DMS53 (cell line): Measurements from ENCODE around the gene KMT2C.

Source experiments
- DNase-seq: peaks from one replicate; lab custom pipeline; 2025; lab: John Stamatoyannopoulos, UW

The KMT2C gene

DNA sequence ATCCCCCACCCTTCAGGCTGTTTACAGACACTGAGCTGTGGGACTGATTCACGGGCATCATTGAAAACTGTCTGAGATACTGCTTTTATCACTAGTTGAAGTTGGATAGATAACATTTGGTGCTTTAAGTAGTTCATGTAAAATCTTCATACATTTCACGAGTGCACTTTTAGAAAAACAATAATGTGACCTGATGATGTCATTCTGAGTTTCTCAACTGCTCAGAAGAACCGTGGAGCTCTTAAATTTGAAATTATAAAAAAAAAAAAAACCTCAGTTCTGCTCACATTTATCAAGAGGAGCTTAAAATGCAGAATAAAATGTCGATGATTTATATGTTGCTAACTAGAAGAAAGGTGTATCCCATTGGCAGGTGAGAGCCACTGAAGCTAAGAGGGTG, 328.8 kb downstream of the KMT2C start:
- no peak for DNase-seq

GRCh38 chr7:152105205-152105604, 330.6 kb downstream of the KMT2C start:
- no peak for DNase-seq

DNA sequence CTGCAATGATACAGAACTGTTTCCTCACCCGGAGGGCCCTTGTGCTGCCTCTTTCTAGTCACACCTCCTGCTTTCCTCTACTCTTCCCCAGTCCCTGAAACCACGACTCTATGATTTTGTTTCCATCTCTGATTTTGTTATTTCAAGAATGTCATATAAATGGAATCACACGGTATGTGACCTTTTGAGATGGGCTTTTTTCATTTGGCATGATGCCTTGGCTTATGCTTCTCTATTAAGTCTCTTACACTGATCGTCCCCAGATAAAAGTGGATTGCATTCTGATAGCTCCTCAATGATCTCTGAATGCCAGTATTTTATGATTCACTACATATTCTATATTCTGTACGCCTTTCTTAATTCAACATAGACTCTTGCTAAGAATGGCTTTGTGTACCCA, 332.1 kb downstream of the KMT2C start:
- no peak for DNase-seq

- DNase-seq = peak; percentile 47
These were observed 332.7 kb downstream of the KMT2C start for GRCh38 chr7:152103066-152103465.

DNA sequence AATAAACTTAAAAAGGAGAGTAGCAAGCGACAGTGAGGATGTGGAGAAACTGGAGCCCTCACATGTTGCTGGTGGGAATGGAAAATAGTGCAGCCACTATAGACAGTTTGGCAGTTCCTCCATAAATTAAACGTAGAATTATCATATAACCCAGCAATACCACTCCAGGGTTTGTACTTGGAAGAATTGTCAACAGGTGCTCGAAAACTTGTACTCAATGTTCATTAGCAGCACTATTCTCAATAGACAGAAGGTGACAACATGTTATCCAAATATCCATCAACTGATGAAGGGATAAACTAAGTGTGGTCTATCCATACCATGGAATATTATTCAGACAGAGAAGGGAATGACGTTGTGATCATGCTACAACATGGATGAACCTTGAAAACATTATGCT, 338.5 kb downstream of the KMT2C start:
- DNase-seq = no peak

DNA sequence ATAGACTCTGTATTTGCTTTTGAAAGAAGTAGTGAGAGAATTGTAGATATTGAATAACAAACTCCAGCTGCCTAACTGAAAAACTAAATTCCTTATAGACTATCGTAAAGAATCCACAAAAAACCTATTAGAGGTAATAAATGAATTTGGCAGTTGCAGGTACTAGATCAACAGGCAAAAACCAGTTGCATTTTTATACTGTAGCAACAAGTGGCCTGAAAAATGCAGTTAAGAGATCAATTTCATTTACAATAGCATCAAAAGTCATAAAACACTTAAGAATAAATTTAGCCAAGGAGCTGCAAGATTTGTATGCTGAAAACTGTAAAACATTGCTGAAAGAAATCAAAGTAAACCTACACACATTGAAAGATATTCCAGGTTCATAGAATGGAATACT, 340.0 kb downstream of the KMT2C start:
- DNase-seq = no peak

DNA sequence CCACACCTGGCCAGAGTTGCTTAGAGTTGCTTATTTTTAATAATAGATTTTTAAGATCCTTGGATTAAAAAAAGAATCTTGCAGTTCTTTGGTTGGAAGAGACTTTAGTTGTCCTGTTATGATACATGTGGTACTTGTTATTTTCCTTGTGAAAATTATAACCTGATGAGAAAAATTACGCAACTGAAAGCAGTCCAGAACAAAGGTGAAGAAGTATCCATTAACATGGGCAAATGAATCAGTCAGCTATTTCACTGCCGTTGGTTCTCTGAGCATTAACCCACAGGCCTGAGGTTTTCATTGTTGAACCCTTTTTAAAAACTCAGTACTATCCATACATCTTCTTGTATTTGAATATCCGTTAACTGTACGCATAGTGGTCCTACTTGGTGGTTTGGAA, 342.1 kb downstream of the KMT2C start:
- no peak for DNase-seq

- DNase-seq = no peak
These were observed 345.1 kb downstream of the KMT2C start for GRCh38 chr7:152090747-152091146.

DNA sequence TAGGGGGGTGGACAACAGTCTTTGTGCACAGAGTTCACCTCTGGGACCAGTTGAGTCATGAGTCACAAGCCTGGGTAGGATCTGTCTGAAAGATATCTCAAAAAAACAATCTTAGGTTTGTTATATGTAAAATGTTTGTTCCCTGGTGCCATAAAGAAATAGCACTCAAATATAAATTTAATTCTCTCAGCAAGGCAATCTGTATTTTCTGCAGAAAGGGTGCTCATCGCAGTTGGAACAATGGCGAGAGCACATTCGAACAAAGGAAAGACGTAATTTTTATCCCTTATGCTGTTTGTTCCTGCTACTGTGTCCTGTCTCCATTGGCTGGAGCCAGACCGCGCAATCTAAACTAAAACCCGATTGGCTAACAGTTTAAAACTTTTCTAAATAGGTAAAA, 346.6 kb downstream of the KMT2C start:
- DNase-seq = no peak

DNA sequence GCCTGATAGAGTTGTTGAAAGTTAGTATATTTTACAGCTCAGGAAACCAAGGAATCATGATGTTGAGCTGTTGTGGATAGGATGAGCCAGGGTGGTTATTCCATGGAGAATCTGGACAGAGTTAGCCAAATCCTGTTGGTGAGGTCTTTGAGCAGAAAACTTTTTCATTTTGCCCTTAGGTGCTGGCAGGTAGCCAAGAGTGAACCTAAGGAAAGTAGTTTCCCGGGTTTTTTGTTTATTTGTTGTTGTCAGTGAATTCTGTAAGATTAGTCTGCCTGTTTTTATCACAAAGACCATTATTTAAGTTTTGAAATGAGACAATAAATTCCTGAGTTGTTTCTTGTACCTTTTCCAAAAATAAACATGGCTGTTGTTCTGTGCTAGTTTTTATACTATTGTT, 349.3 kb downstream of the KMT2C start:
- no peak for DNase-seq

DNA sequence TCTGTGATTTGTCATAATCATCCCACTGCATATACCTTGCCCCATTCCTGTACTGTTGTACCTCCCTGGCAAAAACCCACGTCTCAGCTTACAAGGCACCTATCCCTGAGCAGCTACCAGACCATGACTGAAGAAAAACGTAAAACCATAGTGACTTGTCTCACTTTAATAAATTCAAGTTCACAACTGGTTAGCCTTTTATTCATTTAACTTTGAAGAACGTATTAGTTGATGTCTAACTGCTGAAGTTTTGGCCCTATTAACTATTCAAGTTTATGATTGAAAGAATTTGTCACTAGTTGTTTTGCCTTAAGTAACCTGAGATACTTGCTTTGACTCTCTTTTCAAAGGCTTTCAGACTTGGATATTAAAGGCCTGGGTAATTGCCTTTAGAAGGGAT, 350.7 kb downstream of the KMT2C start:
- no peak for DNase-seq
